ENCODE data around the gene RNF150. TPM values are rescaled to one million over a fixed set of nuclear protein-coding genes. Genes with fewer than 3 reads are reported as not detected.

RNF150 gene
- total RNA-seq, 4 donors from 2014 or later = 10.2 to 34.5 (median 24.2) TPM

GRCh38 chr4:141022111-141022695 is 111.1 kb downstream of the RNF150 start:
- 32 to 33% methylated on average over 3 of the region's 3 CpGs for WGBS, 2 donors
- DNase-seq = no peak
- intact Hi-C loops (cut with DNase I) = no loop called here
- Histone ChIP-seq H3K36me3 (no peaks in the 10 kb centered on the region), H3K27ac (peak overlapping the region in 2 of 3 donors; percentile 32 to 33), H3K4me3 (replicated peaks in 1 of 3) (no peak overlapping the region), H3K9me3 (no peaks in the 10 kb centered on the region), H3K27me3 (no peaks in the 10 kb centered on the region), H3K4me1 (peaks cover 26 to 38% of the 10 kb centered on the region in 2 donors)
- TF ChIP-seq CTCF (IDR thresholded peaks at IDR 0.05) (no peak), POLR2A (IDR thresholded peaks at IDR 0.05) (no peak)

GRCh38 chr4:141021397-141022110 is 111.7 kb downstream of the RNF150 start:
- no peak overlapping the region for H3K4me3 ChIP-seq (replicated peaks in 1 of 3)
- no peaks in the 10 kb centered on the region for H3K27me3 ChIP-seq
- H3K27ac ChIP-seq = peak overlapping the region in 2 of 3 donors; percentile 32 to 33
- H3K4me1 ChIP-seq = peaks cover 19 to 32% of the 10 kb centered on the region in 2 donors
- DNase-seq = no peak
- 51 to 70% methylated on average over 3 of the region's 3 CpGs for WGBS, 2 donors
- no peaks in the 10 kb centered on the region for H3K36me3 ChIP-seq
- intact Hi-C loops (cut with DNase I) = no loop called here
- no peaks in the 10 kb centered on the region for H3K9me3 ChIP-seq
- TF ChIP-seq CTCF (IDR thresholded peaks at IDR 0.05) = no peak
- no peak for TF ChIP-seq POLR2A (IDR thresholded peaks at IDR 0.05)

GRCh38 chr4:141020801-141021261 is 112.4 kb downstream of the RNF150 start:
- intact Hi-C loops (cut with DNase I) = no loop called here

GRCh38 chr4:141019768-141020167 is 113.5 kb downstream of the RNF150 start:
- no peaks in the 10 kb centered on the region for H3K27me3 ChIP-seq
- intact Hi-C loops (cut with DNase I) = no loop called here
- DNase-seq = no peak
- peaks cover 19 to 30% of the 10 kb centered on the region in 2 donors for H3K4me1 ChIP-seq
- 79 to 85% methylated on average over 4 of the region's 4 CpGs for WGBS, 2 donors
- no peak overlapping the region for H3K4me3 ChIP-seq (replicated peaks in 1 of 3)
- no peak for TF ChIP-seq CTCF (IDR thresholded peaks at IDR 0.05)
- TF ChIP-seq POLR2A (IDR thresholded peaks at IDR 0.05) = no peak
- no peaks in the 10 kb centered on the region for H3K9me3 ChIP-seq
- no peak overlapping the region for H3K27ac ChIP-seq
- H3K36me3 ChIP-seq = no peaks in the 10 kb centered on the region

More at GRCh38 chr4:141020801-141021261, 112.4 kb downstream of the RNF150 start:
- no peaks in the 10 kb centered on the region for H3K9me3 ChIP-seq
- H3K4me1 ChIP-seq = peaks cover 19 to 30% of the 10 kb centered on the region in 2 donors
- H3K36me3 ChIP-seq = no peaks in the 10 kb centered on the region
- no peak overlapping the region for H3K4me3 ChIP-seq (replicated peaks in 1 of 3)
- no peaks in the 10 kb centered on the region for H3K27me3 ChIP-seq
- 66 to 69% methylated on average over 3 of the region's 3 CpGs for WGBS, 2 donors
- DNase-seq = no peak
- TF ChIP-seq POLR2A (IDR thresholded peaks at IDR 0.05) = no peak
- H3K27ac ChIP-seq = peak overlapping the region in 2 of 3 donors; percentile 32 to 33

- peaks cover 10 to 14% of the 10 kb centered on the region in 2 donors for H3K4me1 ChIP-seq
- H3K4me3 ChIP-seq (replicated peaks in 1 of 3) = no peak overlapping the region
- no peak overlapping the region for H3K27ac ChIP-seq
- no peak for TF ChIP-seq CTCF (IDR thresholded peaks at IDR 0.05)
- no peak for TF ChIP-seq POLR2A (IDR thresholded peaks at IDR 0.05)
- H3K27me3 ChIP-seq = no peaks in the 10 kb centered on the region
- H3K36me3 ChIP-seq = no peaks in the 10 kb centered on the region
- H3K9me3 ChIP-seq = no peaks in the 10 kb centered on the region
- 64 to 70% methylated on average over 8 of the region's 8 CpGs for WGBS, 2 donors
- DNase-seq = no peak
- intact Hi-C loops (cut with DNase I) = no loop called here
These were observed 117.0 kb downstream of the RNF150 start for GRCh38 chr4:141016117-141016798.

Measured in thyroid gland (tissue), 4 donors.